ENCODE data around the gene KIF26B. TPM values are rescaled to one million over a fixed set of nuclear protein-coding genes. Genes with fewer than 3 reads are reported as not detected.

Gene KIF26B
- total RNA-seq, 1 donor from 2014 or later, result 5.1 TPM

GRCh38 chr1:245155272-245156040 is 671 bp downstream of the KIF26B start:
- no peaks in the 10 kb centered on the region for H3K9me3 Mint-ChIP-seq (ENCODE audit: low read depth)
- H3K4me1 Mint-ChIP-seq (ENCODE audit: low read depth), result peaks cover 10% of the 10 kb centered on the region
- peak; percentile 14 for TF ChIP-seq CTCF (IDR thresholded peaks at IDR 0.05; ENCODE audit: unreplicated experiment)
- no peaks in the 10 kb centered on the region for H3K36me3 Mint-ChIP-seq (ENCODE audit: insufficient read depth)
- H3K27ac Mint-ChIP-seq, result peak overlapping the region; percentile 83
- peaks cover 32% of the 10 kb centered on the region for H3K27me3 Mint-ChIP-seq
- peak overlapping the region; percentile 81 for H3K4me3 Mint-ChIP-seq (ENCODE audit: low read depth)
- DNase-seq (ENCODE audit: low spot score, unreplicated experiment), result no peak

GRCh38 chr1:245156041-245156735 is 1.4 kb downstream of the KIF26B start:
- Mint-ChIP-seq H3K36me3 (ENCODE audit: insufficient read depth) (no peaks in the 10 kb centered on the region), H3K9me3 (ENCODE audit: low read depth) (no peaks in the 10 kb centered on the region), H3K4me3 (ENCODE audit: low read depth) (peak overlapping the region; percentile 81), H3K4me1 (ENCODE audit: low read depth) (peaks cover 10% of the 10 kb centered on the region), H3K27me3 (peaks cover 25% of the 10 kb centered on the region), H3K27ac (peak overlapping the region; percentile 73)
- peak; percentile 90 for DNase-seq (ENCODE audit: low spot score, unreplicated experiment)
- peak; percentile 88 for TF ChIP-seq CTCF (IDR thresholded peaks at IDR 0.05; ENCODE audit: unreplicated experiment)

- DNase-seq (ENCODE audit: low spot score, unreplicated experiment), result no peak
- Mint-ChIP-seq H3K27ac (peak overlapping the region; percentile 71), H3K9me3 (ENCODE audit: low read depth) (no peaks in the 10 kb centered on the region), H3K27me3 (peaks cover 22% of the 10 kb centered on the region), H3K36me3 (ENCODE audit: insufficient read depth) (no peaks in the 10 kb centered on the region), H3K4me1 (ENCODE audit: low read depth) (peaks cover 10% of the 10 kb centered on the region), H3K4me3 (ENCODE audit: low read depth) (peak overlapping the region; percentile 78)
- TF ChIP-seq CTCF (IDR thresholded peaks at IDR 0.05; ENCODE audit: unreplicated experiment), result no peak
Measured at GRCh38 chr1:245156736-245157505, 2.1 kb downstream of the KIF26B start.

GRCh38 chr1:245158913-245159312 is 4.1 kb downstream of the KIF26B start:
- DNase-seq (ENCODE audit: low spot score, unreplicated experiment), result no peak
- Mint-ChIP-seq H3K4me3 (ENCODE audit: low read depth) (no peak overlapping the region), H3K27me3 (peaks cover 17% of the 10 kb centered on the region), H3K4me1 (ENCODE audit: low read depth) (peaks cover 8% of the 10 kb centered on the region), H3K9me3 (ENCODE audit: low read depth) (no peaks in the 10 kb centered on the region), H3K36me3 (ENCODE audit: insufficient read depth) (no peaks in the 10 kb centered on the region), H3K27ac (no peak overlapping the region)
- TF ChIP-seq CTCF (IDR thresholded peaks at IDR 0.05; ENCODE audit: unreplicated experiment), result no peak

- DNase-seq (ENCODE audit: low spot score, unreplicated experiment), result no peak
- Mint-ChIP-seq H3K27ac (no peak overlapping the region), H3K36me3 (ENCODE audit: insufficient read depth) (no peaks in the 10 kb centered on the region), H3K27me3 (peaks cover 18% of the 10 kb centered on the region), H3K4me1 (ENCODE audit: low read depth) (peaks cover 6% of the 10 kb centered on the region), H3K4me3 (ENCODE audit: low read depth) (no peak overlapping the region), H3K9me3 (ENCODE audit: low read depth) (no peaks in the 10 kb centered on the region)
- no peak for TF ChIP-seq CTCF (IDR thresholded peaks at IDR 0.05; ENCODE audit: unreplicated experiment)
Measured at GRCh38 chr1:245160288-245160687, 5.5 kb downstream of the KIF26B start.

Data from progenitor cell of endocrine pancreas (in vitro differentiated cells).